ENCODE results near the gene NDE1. TPM values are rescaled to one million over a fixed set of nuclear protein-coding genes. Genes with fewer than 3 reads are reported as not detected.

NDE1 gene
- total RNA-seq, 2 experiments from 2014 or later: 88.9 to 141 TPM

DNA sequence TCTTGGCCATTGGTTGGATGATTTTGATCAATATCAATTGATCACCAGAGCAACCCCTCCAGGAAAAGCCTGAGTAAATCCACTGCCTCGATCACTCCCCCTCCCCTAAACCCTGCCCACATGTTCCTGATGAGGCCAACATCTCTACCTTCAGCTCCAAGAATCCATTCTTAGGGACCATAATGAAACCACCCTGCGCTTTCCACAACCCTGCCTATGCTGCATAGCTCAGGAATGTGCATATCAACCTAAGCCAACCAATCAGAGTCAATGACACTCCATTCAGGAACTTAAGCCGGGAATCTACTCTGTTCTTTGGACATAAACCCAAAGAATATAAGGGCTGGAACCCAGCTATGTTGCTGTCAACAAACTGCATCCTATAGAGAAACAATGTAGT, 120.5 kb downstream of the NDE1 start:
- ChIA-PET CTCF (ENCODE audit: unreplicated experiment) (no interaction called here), POLR2A (interaction anchor here (0.7 kb wide), 1 partner anchor 342 kb away, joined by 3 read pairs; no protein-coding TSS in a partner anchor)
- no peak overlapping the region for H3K4me3 ChIP-seq (ENCODE audit: low read depth, low read length, poor library complexity, severe bottlenecking)
- H2AFZ ChIP-seq (ENCODE audit: low read length): no peak overlapping the region
- H3K4me1 ChIP-seq (ENCODE audit: insufficient read depth, low read length, poor library complexity, severe bottlenecking): peaks cover 10% of the 10 kb centered on the region
- DNase-seq (ENCODE audit: low spot score): no peak
- no peak for TF ChIP-seq EZH2phosphoT487 (IDR thresholded peaks at IDR 0.05; ENCODE audit: borderline replicate concordance, low read depth, low read length)
- TF ChIP-seq CTCF (conservative IDR thresholded peaks at IDR 0.05; ENCODE audit: low read length): no peak
- H3K9me2 ChIP-seq (ENCODE audit: insufficient read depth, low read length): no peaks in the 10 kb centered on the region
- BruUV-seq (replicated peaks): no TSS peak
- H4K20me1 ChIP-seq (ENCODE audit: insufficient read depth, low read length): no peaks in the 10 kb centered on the region
- no peaks in the 10 kb centered on the region for H3K9me3 ChIP-seq (ENCODE audit: low read length)
- H3K36me3 ChIP-seq (ENCODE audit: insufficient read depth, low read length): no peaks in the 10 kb centered on the region; the same call in 1 of the 2 replicates
- intact Hi-C loops (cut with micrococcal nuclease; ENCODE audit: unreplicated experiment): loop anchor here (10.0 kb wide), 1 partner anchor 164 kb away; no protein-coding TSS in a partner anchor
- H3K4me2 ChIP-seq (ENCODE audit: low read length): no peak overlapping the region
- no peaks in the 10 kb centered on the region for H3K79me2 ChIP-seq (ENCODE audit: insufficient read depth, low read depth, low read length)
- no peak overlapping the region for H3K27ac ChIP-seq (ENCODE audit: low read depth, low read length, poor library complexity, severe bottlenecking)

- BruUV-seq (replicated peaks): no TSS peak
- Histone ChIP-seq H3K4me2 (ENCODE audit: low read length) (no peak overlapping the region), H3K4me3 (ENCODE audit: low read depth, low read length, poor library complexity, severe bottlenecking) (no peak overlapping the region), H3K79me2 (ENCODE audit: insufficient read depth, low read depth, low read length) (no peaks in the 10 kb centered on the region), H3K27ac (ENCODE audit: low read depth, low read length, poor library complexity, severe bottlenecking) (no peak overlapping the region), H4K20me1 (ENCODE audit: insufficient read depth, low read length) (no peaks in the 10 kb centered on the region), H3K9me3 (ENCODE audit: low read length) (no peaks in the 10 kb centered on the region), H3K36me3 (ENCODE audit: insufficient read depth, low read length) (no peaks in the 10 kb centered on the region; the same call in 1 of the 2 replicates), H3K9me2 (ENCODE audit: insufficient read depth, low read length) (no peaks in the 10 kb centered on the region), H2AFZ (ENCODE audit: low read length) (no peak overlapping the region), H3K4me1 (ENCODE audit: insufficient read depth, low read length, poor library complexity, severe bottlenecking) (peaks cover under 1% of the 10 kb centered on the region)
- TF ChIP-seq CTCF (conservative IDR thresholded peaks at IDR 0.05; ENCODE audit: low read length) (no peak), EZH2phosphoT487 (IDR thresholded peaks at IDR 0.05; ENCODE audit: borderline replicate concordance, low read depth, low read length) (no peak)
- intact Hi-C loops (cut with micrococcal nuclease; ENCODE audit: unreplicated experiment): loop anchor here (10.0 kb wide), 1 partner anchor 163 kb away; no protein-coding TSS in a partner anchor
- no peak for DNase-seq (ENCODE audit: low spot score)
- POLR2A ChIA-PET: no interaction called here
- CTCF ChIA-PET (ENCODE audit: unreplicated experiment): no interaction called here
Observed at GRCh38 chr16:15771694-15772093, 121.6 kb downstream of the NDE1 start.

DNA sequence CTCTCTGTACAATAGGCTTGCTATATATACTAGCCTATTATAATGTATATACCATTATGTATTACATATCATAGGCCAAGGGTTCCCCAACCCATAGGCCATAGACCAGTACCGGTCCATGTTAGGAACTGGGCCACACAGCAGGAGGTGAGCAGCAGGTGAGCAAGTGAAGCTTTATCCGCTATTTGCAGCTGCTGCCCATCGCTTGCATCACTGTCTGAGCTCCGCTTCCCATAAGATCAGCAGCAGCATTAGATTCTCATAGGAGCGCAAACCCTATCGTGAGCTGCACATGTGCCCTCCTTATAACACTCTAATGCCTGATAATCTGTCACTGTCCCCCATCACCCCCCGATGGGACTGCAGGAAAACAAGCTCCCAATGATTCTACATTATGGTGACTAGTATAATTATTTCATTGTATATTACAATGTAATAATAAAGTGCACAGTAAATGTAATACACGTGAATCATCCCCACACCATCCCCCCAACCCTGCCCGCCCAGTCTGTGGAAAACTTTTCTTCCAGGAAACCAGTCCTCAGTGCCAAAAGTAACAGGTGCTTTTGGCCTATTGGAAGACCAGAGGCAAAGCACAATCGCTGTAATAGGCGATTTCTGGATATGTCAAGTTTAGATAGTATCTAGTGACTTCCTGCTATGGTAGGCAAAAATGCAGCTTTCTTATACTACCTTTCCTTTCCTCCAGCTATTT, 122.7 kb downstream of the NDE1 start:
- H3K4me3 ChIP-seq (ENCODE audit: low read depth, low read length, poor library complexity, severe bottlenecking): no peak overlapping the region
- BruUV-seq (replicated peaks): no TSS peak

More for the DNA sequence above, 122.7 kb downstream of the NDE1 start:
- POLR2A ChIA-PET: interaction anchor here (0.5 to 0.7 kb wide), 3 partner anchors 32 to 148 kb away, joined by 3 read pairs; no protein-coding TSS in a partner anchor
- Histone ChIP-seq H3K9me3 (ENCODE audit: low read length) (no peaks in the 10 kb centered on the region), H2AFZ (ENCODE audit: low read length) (no peak overlapping the region), H3K79me2 (ENCODE audit: insufficient read depth, low read depth, low read length) (no peaks in the 10 kb centered on the region), H3K9me2 (ENCODE audit: insufficient read depth, low read length) (no peaks in the 10 kb centered on the region), H4K20me1 (ENCODE audit: insufficient read depth, low read length) (no peaks in the 10 kb centered on the region), H3K4me1 (ENCODE audit: insufficient read depth, low read length, poor library complexity, severe bottlenecking) (peaks cover 4% of the 10 kb centered on the region), H3K27ac (ENCODE audit: low read depth, low read length, poor library complexity, severe bottlenecking) (no peak overlapping the region), H3K36me3 (ENCODE audit: insufficient read depth, low read length) (no peaks in the 10 kb centered on the region; the same call in 1 of the 2 replicates), H3K4me2 (ENCODE audit: low read length) (no peak overlapping the region)
- CTCF ChIA-PET (ENCODE audit: unreplicated experiment): interaction anchor here (0.6 kb wide), 1 partner anchor 29 kb away, joined by 3 read pairs; no protein-coding TSS in a partner anchor
- intact Hi-C loops (cut with micrococcal nuclease; ENCODE audit: unreplicated experiment): loop anchor here (10.0 kb wide), 1 partner anchor 162 kb away; no protein-coding TSS in a partner anchor
- DNase-seq (ENCODE audit: low spot score): no peak
- TF ChIP-seq EZH2phosphoT487 (IDR thresholded peaks at IDR 0.05; ENCODE audit: borderline replicate concordance, low read depth, low read length) (no peak), CTCF (conservative IDR thresholded peaks at IDR 0.05; ENCODE audit: low read length) (no peak)

All from OCI-LY7 (cell line).